SK-MEL-5 (cell line): ENCODE data around the gene FTO. TPM values are rescaled to one million over a fixed set of nuclear protein-coding genes. Genes with fewer than 3 reads are reported as not detected.

Source experiments
- DNase-seq: peaks from one replicate; pipeline ENCODE4 v3.0.0-alpha.2; 2016; ENCODE audit warnings: low read depth, low spot score
- in situ Hi-C: cut with HindIII; loops from 2 replicates; pipeline ENCODE4 v1.10.0; 2016; ENCODE audit warnings: low sequenced_read_pairs, high pct_unique_total_duplicates, low pct_unique_long_range_greater_than_20kb
- total RNA-seq: library from RNA; depleted of rRNA; stranded (reverse); fragments of >200 nt; shearing (Covaris generic); gene quantifications from 2 replicates; pipeline ENCODE4 v1.2.3, GENCODE V29; 2014

FTO gene
- total RNA-seq, 1 experiment from 2014 or later, result 58.2 TPM

- no peak for DNase-seq
- in situ Hi-C loops, result no loop called here
These were observed 218.3 kb downstream of the FTO start for GRCh38 chr16:53922067-53922806.

GRCh38 chr16:53922807-53923571, 219.0 kb downstream of the FTO start:
- DNase-seq, result peak; percentile 29
- in situ Hi-C loops, result no loop called here

DNA sequence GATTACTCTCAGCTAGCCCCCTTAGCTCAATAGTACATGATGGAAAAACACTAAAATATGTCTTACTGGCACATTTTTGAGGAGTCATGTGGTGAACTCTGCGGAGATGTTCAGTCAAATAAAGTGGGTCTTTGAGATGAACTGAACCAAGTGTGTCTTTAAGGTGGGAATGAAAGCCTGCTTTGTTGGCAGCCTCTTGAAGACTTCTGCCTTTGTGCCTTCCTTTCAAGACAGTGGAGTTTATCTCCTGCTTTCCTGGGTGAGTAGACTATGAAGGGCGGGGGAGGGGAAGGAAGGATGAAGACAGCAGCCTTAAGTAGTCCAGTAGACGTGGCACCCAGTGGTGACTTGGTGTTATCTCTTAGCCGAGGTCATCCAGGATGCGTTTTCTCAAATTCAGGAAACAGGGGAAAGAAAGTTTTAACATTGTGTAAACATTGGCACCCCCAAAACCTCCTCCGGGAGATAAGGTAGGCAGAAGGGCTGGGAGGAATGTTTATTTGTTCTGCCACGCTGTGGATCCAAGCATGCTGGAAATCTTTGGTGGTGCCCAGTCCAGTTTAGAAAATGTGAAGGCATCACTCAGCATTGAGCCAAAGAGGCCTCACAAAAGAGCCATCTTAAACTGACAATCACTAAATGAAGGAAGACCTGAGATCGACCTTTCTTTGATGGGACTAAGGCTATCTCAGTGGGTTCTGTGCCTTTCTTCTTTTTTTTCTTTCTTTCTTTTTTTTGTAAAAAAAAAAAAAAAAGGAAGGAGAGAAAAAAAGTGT, 220.6 kb downstream of the FTO start:
- in situ Hi-C loops, result no loop called here
- DNase-seq, result peak; percentile 97

- in situ Hi-C loops, result no loop called here
- DNase-seq, result no peak
These were observed 221.1 kb downstream of the FTO start for GRCh38 chr16:53925107-53925410.

GRCh38 chr16:53925526-53925925, 221.6 kb downstream of the FTO start:
- no peak for DNase-seq
- in situ Hi-C loops, result no loop called here

- in situ Hi-C loops, result no loop called here
- DNase-seq, result no peak
These were observed 222.3 kb downstream of the FTO start for GRCh38 chr16:53926209-53926608.

- in situ Hi-C loops, result no loop called here
- no peak for DNase-seq
These were observed 229.0 kb downstream of the FTO start for GRCh38 chr16:53932975-53933374.

DNA sequence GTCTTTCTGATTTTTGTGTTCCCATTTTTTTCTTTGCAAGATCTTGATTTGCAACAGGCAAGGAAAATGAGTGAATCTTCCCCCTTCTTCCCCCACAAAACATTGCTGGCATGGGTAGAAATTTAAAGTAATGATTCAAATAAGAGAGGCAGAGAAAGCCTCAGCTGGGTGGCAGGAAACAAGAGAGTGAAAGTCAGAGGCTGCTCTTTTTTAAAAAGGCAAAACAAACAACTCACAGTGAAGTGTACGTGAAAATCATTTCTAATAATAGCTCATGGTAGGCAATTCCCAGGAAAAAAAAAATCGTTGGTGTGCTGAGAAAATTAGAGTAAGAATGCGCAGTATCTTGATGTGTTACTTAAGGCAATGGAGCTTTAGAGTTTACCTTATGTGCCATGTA, 229.5 kb downstream of the FTO start:
- no peak for DNase-seq
- in situ Hi-C loops, result no loop called here

DNA sequence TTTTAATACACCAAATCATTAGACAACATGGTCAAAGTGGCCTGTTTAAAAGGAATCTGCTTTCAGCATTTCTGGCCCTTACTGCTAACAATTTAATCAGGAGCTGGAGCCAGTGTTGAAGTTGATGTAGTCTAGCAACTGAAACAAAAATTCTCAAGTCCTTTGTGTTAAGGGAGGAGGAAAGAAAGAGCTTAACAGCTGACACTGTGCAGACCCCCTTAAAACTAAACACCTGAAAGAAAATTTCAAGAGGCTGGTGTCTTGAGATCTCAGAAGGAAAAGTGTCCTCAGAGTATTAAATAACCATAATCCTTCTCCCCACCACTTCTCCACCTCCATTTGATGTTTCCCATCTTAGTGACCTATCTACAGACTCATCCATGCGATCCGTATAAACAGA, 232.1 kb downstream of the FTO start:
- in situ Hi-C loops, result no loop called here

DNA sequence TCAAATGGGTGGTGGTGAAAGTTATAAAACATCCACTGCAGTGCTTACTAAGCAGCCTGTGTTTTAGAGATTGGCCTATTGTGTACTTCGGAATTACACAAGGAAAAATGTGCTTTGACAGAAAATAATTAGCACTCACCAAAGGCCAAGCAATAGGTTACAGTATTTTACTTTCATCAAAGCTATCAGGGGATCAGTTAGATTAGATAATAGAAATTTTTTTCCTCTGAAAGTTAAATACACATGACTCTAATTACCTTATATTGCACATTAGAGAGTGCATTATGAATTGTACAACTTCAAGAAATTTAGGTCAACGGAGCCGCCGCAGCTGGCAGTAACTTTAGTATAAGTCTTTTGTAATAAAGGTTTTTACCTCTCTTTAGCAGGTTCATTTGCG, 232.6 kb downstream of the FTO start:
- in situ Hi-C loops, result no loop called here
- no peak for DNase-seq

More for the DNA sequence above, 232.1 kb downstream of the FTO start:
- DNase-seq, result no peak

GRCh38 chr16:53937161-53937880, 233.4 kb downstream of the FTO start:
- in situ Hi-C loops, result no loop called here
- DNase-seq, result no peak

DNA sequence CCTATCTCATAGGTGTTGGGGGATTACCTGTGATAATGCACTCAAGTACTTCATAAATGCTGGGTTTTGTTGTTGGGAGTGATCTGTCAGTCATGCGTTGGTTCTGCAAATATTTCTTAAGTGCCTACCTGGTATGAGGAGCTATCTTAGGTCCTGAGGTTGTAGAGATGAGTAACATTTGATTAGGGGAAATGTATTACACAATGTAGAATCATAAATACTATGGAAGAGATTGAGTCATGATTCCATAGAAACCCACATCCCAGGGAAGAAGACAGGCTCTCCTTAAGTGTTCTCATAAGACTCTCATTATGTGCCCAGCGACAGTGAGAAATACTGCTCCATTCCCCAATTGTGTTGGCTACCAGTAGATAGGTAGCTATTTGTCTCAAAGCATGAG, 240.1 kb downstream of the FTO start:
- no peak for DNase-seq
- in situ Hi-C loops, result no loop called here

DNA sequence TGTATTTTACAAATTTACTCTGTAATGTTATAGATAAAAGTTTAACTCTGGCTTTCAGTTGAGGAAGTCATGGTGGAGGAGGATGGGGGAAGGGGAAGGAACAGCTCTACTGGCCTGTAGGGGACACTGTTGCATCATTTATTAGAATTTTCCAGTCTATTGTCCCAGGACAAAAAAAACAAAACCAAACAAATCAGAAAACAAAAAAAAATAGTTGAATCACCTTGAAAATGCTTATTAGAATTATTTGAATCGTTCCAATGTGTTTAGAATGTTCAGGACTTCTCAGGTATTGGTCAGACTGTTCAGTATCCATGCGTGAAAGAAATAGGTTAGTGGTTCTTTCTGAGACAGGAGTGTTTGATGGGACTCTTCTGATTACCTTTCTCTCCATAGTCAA, 242.0 kb downstream of the FTO start:
- in situ Hi-C loops, result no loop called here
- peak; percentile 62 for DNase-seq

- in situ Hi-C loops, result no loop called here
- DNase-seq, result no peak
These were observed 242.9 kb downstream of the FTO start for GRCh38 chr16:53946746-53947386.

DNA sequence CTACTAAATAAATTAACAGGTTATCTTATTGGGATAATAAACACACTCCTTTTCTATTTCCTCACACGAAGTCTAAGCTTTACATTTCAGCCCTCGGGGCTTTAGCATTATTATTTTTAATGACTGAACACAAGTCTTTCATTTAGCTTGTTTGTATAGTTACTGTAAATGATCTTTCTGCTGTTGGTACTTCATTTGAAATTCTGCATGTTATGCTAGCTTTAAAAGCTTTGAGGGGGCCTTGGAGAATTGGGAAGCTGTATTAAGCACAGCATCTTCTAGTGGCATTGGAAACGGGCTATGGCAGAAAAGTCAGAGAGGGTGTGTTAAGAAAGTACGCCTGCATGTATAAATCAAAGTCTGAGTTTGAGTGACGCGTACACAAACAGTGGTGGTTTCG, 243.7 kb downstream of the FTO start:
- DNase-seq, result no peak
- in situ Hi-C loops, result no loop called here

GRCh38 chr16:53948326-53948725, 244.4 kb downstream of the FTO start:
- DNase-seq, result no peak
- in situ Hi-C loops, result no loop called here

DNA sequence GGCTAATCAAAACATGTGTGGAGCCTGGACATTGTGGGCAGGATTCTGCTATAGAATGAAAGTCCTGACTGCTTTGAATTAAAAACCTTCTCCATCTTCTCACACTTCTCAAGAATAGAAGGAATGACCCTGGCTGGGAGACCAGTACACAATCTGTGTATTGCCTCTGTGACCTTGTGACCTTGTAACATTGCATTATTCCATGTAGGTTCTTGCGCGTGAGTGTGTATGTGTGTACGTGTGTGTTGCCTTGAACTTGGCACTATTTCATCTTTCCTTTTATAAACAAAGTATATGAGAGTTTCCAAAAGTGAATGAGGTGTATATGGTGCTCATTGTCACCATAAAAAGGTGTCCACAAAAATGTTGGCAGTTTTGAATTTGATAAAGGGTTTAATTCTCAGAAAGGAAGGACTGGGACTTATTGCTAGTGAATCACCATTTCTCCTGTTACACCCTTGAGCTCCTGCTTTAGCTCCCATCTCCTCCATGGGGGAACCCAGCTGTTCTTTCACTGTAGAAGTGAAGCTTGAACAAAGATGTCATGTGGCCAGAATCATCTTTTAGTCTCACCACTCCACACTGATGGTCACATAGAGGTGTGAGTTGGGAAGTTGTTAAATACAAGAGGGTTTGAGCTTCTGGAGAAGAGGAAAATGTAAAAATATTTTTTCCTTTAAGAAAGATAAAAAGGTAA, 244.9 kb downstream of the FTO start:
- DNase-seq, result no peak
- in situ Hi-C loops, result no loop called here
